Measurements from ENCODE around the gene OXTR. TPM values are rescaled to one million over a fixed set of nuclear protein-coding genes. Genes with fewer than 3 reads are reported as not detected.
A peak's percentile ranks its signal among the peaks of the same experiment; 100 is the strongest.

The OXTR gene
- total and polyA plus RNA-seq, 4 experiments from 2014 or later, result 0.15 to 1.1 (median 0.94) TPM; not detected in 1

DNA sequence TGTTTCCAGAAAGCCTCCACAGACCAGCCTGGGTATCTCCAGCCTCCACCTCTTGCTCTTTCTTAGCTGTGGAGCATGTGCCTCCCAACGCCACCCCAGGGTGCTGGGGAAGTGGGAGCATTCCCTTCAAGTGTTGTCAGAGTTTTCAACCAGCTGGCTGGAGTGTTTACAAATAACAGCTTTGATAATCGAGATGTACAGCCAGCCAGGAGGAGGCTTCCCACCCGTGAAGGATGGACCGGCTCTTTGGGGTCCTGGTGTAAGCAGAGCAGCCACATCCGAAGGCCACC lies 8.5 kb upstream of the OXTR start:
- Mint-ChIP-seq H3K36me3 (no peaks in the 10 kb centered on the region), H3K4me1 (no peaks in the 10 kb centered on the region), H3K4me3 (no peak overlapping the region), H3K9me3 (peaks cover 0 to 4% (median 0%) of the 10 kb centered on the region in 8 donors), H3K27me3 (peaks cover 6 to 14% of the 10 kb centered on the region in 2 donors), H3K27ac (no peak overlapping the region)
- no peak for DNase-seq
- Histone ChIP-seq H3K27ac (ENCODE audit: low read depth, low read length) (no peak overlapping the region), H3K4me1 (ENCODE audit: insufficient read depth, low read length) (no peaks in the 10 kb centered on the region), H3K9me3 (ENCODE audit: control insufficient read depth in 1 of 2, low read length in 2 of 2) (no peaks in the 10 kb centered on the region), H3K4me3 (ENCODE audit: low read length in 2 of 2) (no peak overlapping the region), H3K36me3 (ENCODE audit: insufficient read depth, low read length) (no peaks in the 10 kb centered on the region), H3K27me3 (ENCODE audit: insufficient read depth, low read length) (no peaks in the 10 kb centered on the region)
- CTCF ChIA-PET (ENCODE audit: partially characterized antibody), result interaction anchor here (1.4 kb wide), 1 partner anchor 8 kb away, joined by 5 read pairs; the partner anchor contains the start of gene OXTR
- POLR2A ChIA-PET (ENCODE audit: partially characterized antibody), result no interaction called here
- intact Hi-C loops (cut with micrococcal nuclease), result no loop called here

DNA sequence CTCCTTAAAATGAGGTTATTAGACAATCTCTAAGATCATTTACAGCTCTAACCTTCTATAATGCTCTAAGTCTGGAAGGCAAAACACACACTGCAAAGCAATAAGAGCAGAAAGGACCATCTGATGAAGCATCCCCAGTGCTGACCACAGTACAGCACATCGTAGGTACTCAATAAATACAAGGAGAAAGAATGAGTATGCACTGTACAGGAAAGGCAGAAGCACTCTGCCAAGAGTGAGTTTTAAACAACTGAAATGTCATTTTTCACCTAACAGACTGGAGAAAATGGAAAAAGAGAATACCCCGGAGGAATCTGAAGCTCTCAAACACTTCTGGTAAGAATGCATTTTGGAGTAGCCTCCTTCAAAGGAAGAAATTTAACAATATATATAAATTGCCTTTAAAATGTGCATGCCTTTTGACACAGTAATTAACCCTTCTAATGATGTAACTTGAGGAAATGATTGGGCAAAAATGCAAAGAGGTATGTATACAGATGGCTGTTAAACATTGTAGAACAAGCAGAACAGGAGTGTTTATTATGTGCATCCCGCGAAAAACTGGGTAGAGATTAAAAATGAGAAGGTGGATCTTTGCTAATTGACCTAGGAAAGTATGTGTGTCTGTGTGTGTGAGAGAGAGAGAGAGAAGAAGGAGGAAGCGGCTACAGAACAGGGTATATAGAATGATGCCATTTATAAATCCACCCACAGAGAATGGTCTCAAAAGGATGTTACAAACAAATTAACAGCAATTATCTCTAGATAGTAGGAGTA lies 8.0 kb upstream of the OXTR start:
- Mint-ChIP-seq H3K4me3 (no peak overlapping the region), H3K27me3 (peaks cover 6 to 14% of the 10 kb centered on the region in 2 donors), H3K36me3 (no peaks in the 10 kb centered on the region), H3K27ac (no peak overlapping the region), H3K4me1 (no peaks in the 10 kb centered on the region), H3K9me3 (peaks cover 0 to 4% (median 0%) of the 10 kb centered on the region in 8 donors)
- no peaks in the 10 kb centered on the region for H3K9me3 ChIP-seq (ENCODE audit: control insufficient read depth in 1 of 2, low read length in 2 of 2)
- ChIA-PET CTCF (ENCODE audit: partially characterized antibody) (interaction anchor here (1.4 kb wide), 1 partner anchor 8 kb away, joined by 5 read pairs; the partner anchor contains the start of gene OXTR), POLR2A (ENCODE audit: partially characterized antibody) (no interaction called here)
- H3K4me3 ChIP-seq (ENCODE audit: low read length in 2 of 2), result no peak overlapping the region
- no peaks in the 10 kb centered on the region for H3K27me3 ChIP-seq (ENCODE audit: insufficient read depth, low read length)
- no peaks in the 10 kb centered on the region for H3K36me3 ChIP-seq (ENCODE audit: insufficient read depth, low read length)
- DNase-seq, result no peak
- intact Hi-C loops (cut with micrococcal nuclease), result no loop called here
- no peaks in the 10 kb centered on the region for H3K4me1 ChIP-seq (ENCODE audit: insufficient read depth, low read length)
- no peak overlapping the region for H3K27ac ChIP-seq (ENCODE audit: low read depth, low read length)

DNA sequence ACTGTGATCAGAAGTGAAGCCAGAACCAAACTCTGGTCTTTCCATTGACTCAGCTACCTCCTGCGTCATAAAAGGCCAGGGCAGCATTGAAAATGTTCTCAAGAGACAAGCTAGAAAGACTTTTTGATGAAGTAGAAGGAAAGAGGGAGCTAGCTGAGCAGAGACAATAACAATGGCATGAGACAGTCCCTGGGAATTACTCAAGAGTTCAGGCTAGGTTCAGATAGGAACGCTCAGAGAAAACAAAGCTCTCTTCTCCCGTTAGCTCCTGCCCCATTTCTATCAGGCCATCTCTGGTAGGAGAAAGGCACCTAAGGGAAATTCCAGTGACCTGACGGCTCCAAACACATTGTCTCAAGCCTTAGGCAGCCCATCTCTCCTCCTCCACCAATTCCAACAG lies 7.0 kb upstream of the OXTR start:
- no peaks in the 10 kb centered on the region for H3K9me3 ChIP-seq (ENCODE audit: control insufficient read depth in 1 of 2, low read length in 2 of 2)
- H3K4me1 Mint-ChIP-seq, result no peaks in the 10 kb centered on the region
- H3K4me3 ChIP-seq (ENCODE audit: low read length in 2 of 2), result no peak overlapping the region
- no peaks in the 10 kb centered on the region for H3K27me3 ChIP-seq (ENCODE audit: insufficient read depth, low read length)
- H3K4me1 ChIP-seq (ENCODE audit: insufficient read depth, low read length), result no peaks in the 10 kb centered on the region
- DNase-seq, result no peak
- no peak overlapping the region for H3K27ac ChIP-seq (ENCODE audit: low read depth, low read length)
- ChIA-PET POLR2A (ENCODE audit: partially characterized antibody) (no interaction called here), CTCF (ENCODE audit: partially characterized antibody) (no interaction called here)
- H3K36me3 ChIP-seq (ENCODE audit: insufficient read depth, low read length), result no peaks in the 10 kb centered on the region
- H3K4me3 Mint-ChIP-seq, result no peak overlapping the region
- peaks cover 6 to 14% of the 10 kb centered on the region in 2 donors for H3K27me3 Mint-ChIP-seq
- no peak overlapping the region for H3K27ac Mint-ChIP-seq
- no peaks in the 10 kb centered on the region for H3K36me3 Mint-ChIP-seq
- intact Hi-C loops (cut with micrococcal nuclease), result no loop called here
- H3K9me3 Mint-ChIP-seq, result peaks cover 0 to 4% (median 0%) of the 10 kb centered on the region in 8 donors

DNA sequence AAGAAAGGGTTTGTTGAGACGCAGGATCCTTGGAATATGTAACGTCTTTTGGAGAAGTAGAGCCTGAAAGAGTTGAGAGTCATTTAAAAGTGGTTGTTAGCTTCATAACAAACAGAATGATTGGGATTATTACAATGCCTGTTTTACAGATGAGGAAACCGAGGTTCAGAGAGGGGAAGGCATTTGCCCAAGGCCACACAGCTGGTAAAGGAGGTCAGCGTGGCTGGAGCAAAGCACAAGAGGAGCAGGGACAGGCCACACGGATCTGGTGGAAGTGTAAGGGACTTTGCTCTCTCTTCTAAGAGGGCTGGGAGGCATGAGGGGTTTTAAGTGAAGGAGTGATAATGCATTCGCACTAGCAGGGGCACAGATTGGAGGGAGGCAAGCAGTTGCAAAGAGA lies 6.2 kb upstream of the OXTR start:
- no peaks in the 10 kb centered on the region for H3K27me3 ChIP-seq (ENCODE audit: insufficient read depth, low read length)
- CTCF ChIA-PET (ENCODE audit: partially characterized antibody), result no interaction called here
- no peaks in the 10 kb centered on the region for H3K36me3 ChIP-seq (ENCODE audit: insufficient read depth, low read length)
- intact Hi-C loops (cut with micrococcal nuclease), result no loop called here
- H3K4me3 ChIP-seq (ENCODE audit: low read length in 2 of 2), result no peak overlapping the region
- Mint-ChIP-seq H3K27ac (no peak overlapping the region), H3K4me1 (no peaks in the 10 kb centered on the region), H3K36me3 (no peaks in the 10 kb centered on the region), H3K4me3 (no peak overlapping the region), H3K9me3 (peaks cover 0 to 4% (median 0%) of the 10 kb centered on the region in 8 donors), H3K27me3 (peaks cover 8 to 19% of the 10 kb centered on the region in 2 donors)
- POLR2A ChIA-PET (ENCODE audit: partially characterized antibody), result no interaction called here
- no peaks in the 10 kb centered on the region for H3K4me1 ChIP-seq (ENCODE audit: insufficient read depth, low read length)
- H3K27ac ChIP-seq (ENCODE audit: low read depth, low read length), result no peak overlapping the region
- H3K9me3 ChIP-seq (ENCODE audit: control insufficient read depth in 1 of 2, low read length in 2 of 2), result no peaks in the 10 kb centered on the region
- no peak for DNase-seq

GRCh38 chr3:8775181-8775580 lies 5.8 kb upstream of the OXTR start:
- Histone ChIP-seq H3K36me3 (ENCODE audit: insufficient read depth, low read length) (no peaks in the 10 kb centered on the region), H3K4me3 (ENCODE audit: low read length in 2 of 2) (no peak overlapping the region), H3K4me1 (ENCODE audit: insufficient read depth, low read length) (no peaks in the 10 kb centered on the region), H3K9me3 (ENCODE audit: control insufficient read depth in 1 of 2, low read length in 2 of 2) (no peaks in the 10 kb centered on the region), H3K27ac (ENCODE audit: low read depth, low read length) (no peak overlapping the region), H3K27me3 (ENCODE audit: insufficient read depth, low read length) (no peaks in the 10 kb centered on the region)
- no peak for DNase-seq
- ChIA-PET CTCF (ENCODE audit: partially characterized antibody) (no interaction called here), POLR2A (ENCODE audit: partially characterized antibody) (no interaction called here)
- intact Hi-C loops (cut with micrococcal nuclease), result no loop called here
- Mint-ChIP-seq H3K36me3 (no peaks in the 10 kb centered on the region), H3K9me3 (peaks cover 0 to 4% (median 0%) of the 10 kb centered on the region in 8 donors), H3K27ac (no peak overlapping the region), H3K4me3 (no peak overlapping the region), H3K27me3 (peaks cover 12 to 22% of the 10 kb centered on the region in 2 donors), H3K4me1 (no peaks in the 10 kb centered on the region)

DNA sequence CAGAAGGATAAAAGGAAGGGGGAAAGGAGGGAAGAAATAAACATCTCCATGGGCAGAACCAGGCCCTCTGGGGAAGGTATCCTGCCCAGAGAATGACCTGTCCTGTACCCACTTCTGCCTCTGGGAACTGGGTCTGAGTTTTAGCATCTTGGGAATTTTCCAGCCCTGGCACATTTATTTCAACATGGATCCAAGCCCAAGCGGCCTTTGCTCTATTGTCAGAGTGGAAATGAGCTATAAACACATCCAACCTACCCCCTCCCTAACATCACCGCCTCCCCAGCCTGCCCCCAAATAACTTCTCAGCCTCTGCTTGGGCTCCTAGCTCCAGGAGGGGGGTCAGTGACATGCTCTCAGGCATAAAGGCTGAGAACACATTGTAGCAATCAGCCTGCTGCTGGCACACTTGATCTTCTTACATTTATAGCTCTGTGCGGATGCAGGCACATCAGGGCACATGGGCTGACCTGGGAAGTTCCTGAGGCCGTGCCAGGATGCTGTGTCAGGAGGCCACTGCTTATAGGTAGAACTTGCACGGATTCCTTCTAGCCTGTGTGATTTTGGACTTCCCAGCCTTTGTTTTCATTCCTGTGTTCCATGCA lies 4.6 kb upstream of the OXTR start:
- Mint-ChIP-seq H3K27ac (no peak overlapping the region), H3K27me3 (peaks cover 16 to 28% of the 10 kb centered on the region in 2 donors), H3K36me3 (no peaks in the 10 kb centered on the region), H3K9me3 (peaks cover 0 to 4% (median 0%) of the 10 kb centered on the region in 8 donors), H3K4me3 (no peak overlapping the region), H3K4me1 (peaks cover 3 to 8% (median 5%) of the 10 kb centered on the region in 4 donors)
- Histone ChIP-seq H3K27me3 (ENCODE audit: insufficient read depth, low read length) (peaks cover 8% of the 10 kb centered on the region), H3K9me3 (ENCODE audit: control insufficient read depth in 1 of 2, low read length in 2 of 2) (no peaks in the 10 kb centered on the region), H3K36me3 (ENCODE audit: insufficient read depth, low read length) (no peaks in the 10 kb centered on the region), H3K4me1 (ENCODE audit: insufficient read depth, low read length) (peaks cover 6% of the 10 kb centered on the region), H3K27ac (ENCODE audit: low read depth, low read length) (no peak overlapping the region), H3K4me3 (ENCODE audit: low read length in 2 of 2) (no peak overlapping the region)
- ChIA-PET POLR2A (ENCODE audit: partially characterized antibody) (no interaction called here), CTCF (ENCODE audit: partially characterized antibody) (no interaction called here)
- intact Hi-C loops (cut with micrococcal nuclease), result no loop called here
- no peak for DNase-seq

GRCh38 chr3:8768364-8769087 lies 887 bp downstream of the OXTR start:
- Histone ChIP-seq H3K27me3 (ENCODE audit: insufficient read depth, low read length) (peaks cover 9% of the 10 kb centered on the region), H3K4me3 (ENCODE audit: low read length in 2 of 2) (no peak overlapping the region), H3K9me3 (ENCODE audit: control insufficient read depth in 1 of 2, low read length in 2 of 2) (no peaks in the 10 kb centered on the region), H3K27ac (ENCODE audit: low read depth, low read length) (no peak overlapping the region), H3K4me1 (ENCODE audit: insufficient read depth, low read length) (peaks cover 13% of the 10 kb centered on the region), H3K36me3 (ENCODE audit: insufficient read depth, low read length) (no peaks in the 10 kb centered on the region)
- CTCF ChIA-PET (ENCODE audit: partially characterized antibody), result interaction anchor here (1.2 to 2.1 kb wide), 5 partner anchors 9 to 534 kb away, joined by 4 to 11 read pairs (median 5); no protein-coding TSS in a partner anchor
- Mint-ChIP-seq H3K4me3 (peak overlapping the region in 4 of 8 donors; percentile 23 to 75 (median 42)), H3K27ac (no peak overlapping the region), H3K27me3 (peaks cover 22 to 25% of the 10 kb centered on the region in 2 donors), H3K36me3 (no peaks in the 10 kb centered on the region), H3K4me1 (peaks cover 4 to 13% (median 7%) of the 10 kb centered on the region in 4 donors), H3K9me3 (no peaks in the 10 kb centered on the region)
- DNase-seq, result no peak
- intact Hi-C loops (cut with micrococcal nuclease), result no loop called here
- POLR2A ChIA-PET (ENCODE audit: partially characterized antibody), result no interaction called here
